Neutrophil (primary cell): ENCODE results near the gene HNF4A.

Source experiments
- H3K27ac ChIP-seq: fragments of 200-600 bp; sonication (generic); 2 replicates; pipeline ENCODE4 v1.5.1; 2016; ENCODE audit warnings: mild to moderate bottlenecking, moderate library complexity
- H3K27me3 ChIP-seq: fragments of 200-600 bp; sonication (generic); 2 replicates; pipeline ENCODE4 v1.6.0; 2016; ENCODE audit warnings: mild to moderate bottlenecking
- H3K36me3 ChIP-seq: fragments of 200-600 bp; sonication (generic); 2 replicates; pipeline ENCODE4 v1.5.1; 2017
- H3K4me1 ChIP-seq, 2 experiments: fragments of 200-600 bp in 1 of 2; sonication (generic) in 1 of 2; 1 replicate in 1 of 2; 2 replicates in 1 of 2; pipeline versions ENCODE4 v1.5.1 to v1.6.1; 2013 to 2016; ENCODE audit warnings: low read depth in 1 of 2, low read length in 1 of 2, mild to moderate bottlenecking in 1 of 2, moderate library complexity in 1 of 2; ENCODE audit not compliant: control insufficient read depth in 1 of 2, insufficient read depth in 1 of 2
- H3K4me3 ChIP-seq, 2 experiments: fragments of 200-600 bp in 1 of 2; sonication (generic) in 1 of 2; 1 replicate in 1 of 2; 2 replicates in 1 of 2; pipeline ENCODE4 v1.5.1; 2013 to 2016; ENCODE audit warnings: low read depth in 1 of 2, low read length in 1 of 2, mild to moderate bottlenecking in 1 of 2, moderate library complexity in 1 of 2
- H3K9me3 ChIP-seq: fragments of 200-600 bp; sonication (generic); 2 replicates; pipeline ENCODE4 v1.5.1; 2016
- TF ChIP-seq, protein P1 (sequence below): fragments of 200-600 bp; sonication (generic); IDR thresholded peaks from 2 replicates; pipeline ENCODE4 v1.5.1; 2016; ENCODE audit warnings: antibody characterized with exemption

HNF4A gene

DNA sequence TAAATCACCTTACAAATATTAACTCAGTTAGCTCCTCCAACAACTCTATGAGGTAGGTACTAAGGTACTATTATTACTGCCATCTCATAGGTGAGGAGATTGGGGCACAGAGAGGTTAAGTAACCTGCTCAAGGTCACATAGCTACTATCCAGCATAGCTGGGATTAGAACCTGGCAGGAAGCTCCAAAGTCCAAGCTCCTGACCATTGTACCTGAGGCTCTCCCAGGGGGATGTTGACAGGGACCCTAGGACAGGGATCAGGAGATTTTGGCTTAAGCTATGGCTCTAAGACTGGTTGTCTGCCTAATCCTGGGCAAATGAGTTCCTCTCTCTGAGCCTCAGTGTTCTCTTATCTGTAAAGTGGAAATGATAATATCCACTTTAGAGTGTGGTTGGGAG, 59.3 kb downstream of the HNF4A start:
- TF ChIP-seq, protein P1, sequence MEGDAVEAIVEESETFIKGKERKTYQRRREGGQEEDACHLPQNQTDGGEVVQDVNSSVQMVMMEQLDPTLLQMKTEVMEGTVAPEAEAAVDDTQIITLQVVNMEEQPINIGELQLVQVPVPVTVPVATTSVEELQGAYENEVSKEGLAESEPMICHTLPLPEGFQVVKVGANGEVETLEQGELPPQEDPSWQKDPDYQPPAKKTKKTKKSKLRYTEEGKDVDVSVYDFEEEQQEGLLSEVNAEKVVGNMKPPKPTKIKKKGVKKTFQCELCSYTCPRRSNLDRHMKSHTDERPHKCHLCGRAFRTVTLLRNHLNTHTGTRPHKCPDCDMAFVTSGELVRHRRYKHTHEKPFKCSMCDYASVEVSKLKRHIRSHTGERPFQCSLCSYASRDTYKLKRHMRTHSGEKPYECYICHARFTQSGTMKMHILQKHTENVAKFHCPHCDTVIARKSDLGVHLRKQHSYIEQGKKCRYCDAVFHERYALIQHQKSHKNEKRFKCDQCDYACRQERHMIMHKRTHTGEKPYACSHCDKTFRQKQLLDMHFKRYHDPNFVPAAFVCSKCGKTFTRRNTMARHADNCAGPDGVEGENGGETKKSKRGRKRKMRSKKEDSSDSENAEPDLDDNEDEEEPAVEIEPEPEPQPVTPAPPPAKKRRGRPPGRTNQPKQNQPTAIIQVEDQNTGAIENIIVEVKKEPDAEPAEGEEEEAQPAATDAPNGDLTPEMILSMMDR, result no peak

DNA sequence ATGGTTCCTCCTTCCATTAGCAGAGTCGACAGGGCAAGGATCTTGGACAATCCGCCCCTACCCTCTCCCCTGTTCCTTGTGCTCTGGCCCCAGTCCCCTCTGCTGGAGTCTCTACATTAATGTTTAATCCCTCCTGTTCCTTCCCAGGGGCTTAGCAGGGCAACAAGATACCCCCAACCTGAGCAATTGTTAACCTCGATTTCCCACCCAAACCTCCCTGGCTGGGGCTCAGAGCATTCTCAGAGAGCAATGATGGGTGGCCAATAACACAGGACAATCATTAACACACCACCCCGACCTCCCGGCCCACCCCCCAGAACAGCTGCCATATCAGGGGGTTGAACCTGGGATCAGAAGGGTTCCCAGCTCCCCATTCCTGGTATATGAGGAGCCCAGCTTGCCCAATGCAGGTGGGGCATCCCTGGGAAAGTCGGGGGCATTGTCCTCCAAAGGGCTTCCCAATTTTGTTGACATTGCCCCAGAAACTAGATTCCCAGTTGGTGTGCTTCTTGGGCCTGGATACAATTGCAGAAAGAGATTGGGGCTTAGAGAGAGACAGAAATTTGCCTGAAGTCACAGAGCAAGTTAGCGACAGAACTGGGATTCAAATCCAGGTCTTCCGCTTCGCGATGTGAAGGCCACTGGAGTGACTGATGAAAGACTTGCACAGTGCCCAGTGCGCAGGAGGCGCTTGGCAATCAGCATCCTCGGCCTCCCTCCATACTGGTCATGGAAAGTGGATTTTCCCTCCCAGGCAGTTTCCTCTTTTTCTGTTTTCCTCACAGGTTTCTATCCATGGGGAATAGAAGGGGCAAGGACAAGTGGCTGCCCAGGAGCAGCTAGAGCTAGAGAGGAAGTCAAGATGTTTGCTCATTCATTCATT, 60.6 kb downstream of the HNF4A start:
- TF ChIP-seq, protein P1, result no peak
- H3K9me3 ChIP-seq, result no peaks in the 10 kb centered on the region

More for the DNA sequence above, 59.3 kb downstream of the HNF4A start:
- Histone ChIP-seq H3K36me3 (no peaks in the 10 kb centered on the region), H3K9me3 (no peaks in the 10 kb centered on the region), H3K4me3 (no peak overlapping the region), H3K27ac (no peak overlapping the region), H3K4me1 (no peaks in the 10 kb centered on the region), H3K27me3 (peaks cover 20% of the 10 kb centered on the region)

GRCh38 chr20:44418069-44418905, 62.8 kb downstream of the HNF4A start:
- Histone ChIP-seq H3K9me3 (no peaks in the 10 kb centered on the region), H3K4me1 (no peaks in the 10 kb centered on the region)

More for the DNA sequence above, 60.6 kb downstream of the HNF4A start:
- H3K36me3 ChIP-seq, result no peaks in the 10 kb centered on the region
- H3K27ac ChIP-seq, result no peak overlapping the region
- H3K4me1 ChIP-seq, result no peaks in the 10 kb centered on the region
- H3K27me3 ChIP-seq, result peaks cover 20% of the 10 kb centered on the region
- H3K4me3 ChIP-seq, result no peak overlapping the region

GRCh38 chr20:44419131-44419844, 63.8 kb downstream of the HNF4A start:
- no peak overlapping the region for H3K4me3 ChIP-seq
- H3K9me3 ChIP-seq, result no peaks in the 10 kb centered on the region
- no peaks in the 10 kb centered on the region for H3K36me3 ChIP-seq
- H3K27me3 ChIP-seq, result peaks cover 11% of the 10 kb centered on the region
- no peaks in the 10 kb centered on the region for H3K4me1 ChIP-seq
- no peak overlapping the region for H3K27ac ChIP-seq
- TF ChIP-seq, protein P1, result no peak

More at GRCh38 chr20:44418069-44418905, 62.8 kb downstream of the HNF4A start:
- peaks cover 7% of the 10 kb centered on the region for H3K27me3 ChIP-seq
- H3K36me3 ChIP-seq, result no peaks in the 10 kb centered on the region
- TF ChIP-seq, protein P1, result no peak
- no peak overlapping the region for H3K4me3 ChIP-seq
- H3K27ac ChIP-seq, result no peak overlapping the region

DNA sequence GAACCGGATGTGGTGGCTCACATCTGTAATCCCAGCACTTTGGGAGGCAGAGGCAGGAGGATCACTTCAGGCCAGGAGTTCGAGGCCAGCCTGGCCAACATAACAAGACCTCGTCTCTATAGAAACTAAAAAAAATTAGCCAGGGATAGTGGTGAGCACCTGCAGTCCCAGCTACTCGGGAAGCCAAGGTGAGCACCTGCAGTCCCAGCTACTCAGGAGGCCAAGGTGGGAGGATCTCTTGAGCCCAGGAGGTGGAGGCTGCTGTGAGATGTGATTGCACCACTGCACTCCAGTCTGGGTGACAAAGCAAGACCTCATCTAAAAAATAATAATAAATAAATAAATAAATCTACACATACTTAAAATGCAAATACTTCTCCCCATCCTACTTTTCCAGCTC, 65.0 kb downstream of the HNF4A start:
- Histone ChIP-seq H3K4me3 (no peak overlapping the region), H3K36me3 (no peaks in the 10 kb centered on the region), H3K4me1 (no peaks in the 10 kb centered on the region), H3K27ac (no peak overlapping the region), H3K9me3 (no peaks in the 10 kb centered on the region), H3K27me3 (peaks cover 19% of the 10 kb centered on the region)
- TF ChIP-seq, protein P1, result no peak
